ENCODE data around the gene DDX47. TPM values are rescaled to one million over a fixed set of nuclear protein-coding genes. Genes with fewer than 3 reads are reported as not detected.
A peak's percentile ranks its signal among the peaks of the same experiment; 100 is the strongest.

The DDX47 gene
- total RNA-seq, 1 donor from 2014 or later = 97.1 TPM

GRCh38 chr12:12812174-12812573, 972 bp upstream of the DDX47 start:
- H3K4me1 Mint-ChIP-seq = peaks cover 72% of the 10 kb centered on the region
- peaks cover 35% of the 10 kb centered on the region for H3K36me3 Mint-ChIP-seq (ENCODE audit: low read depth)
- ChIA-PET POLR2A (interaction anchor here (0.6 to 4.2 kb wide), 4 partner anchors 8 to 261 kb away, joined by 5 to 36 read pairs (median 16); no protein-coding TSS in a partner anchor), CTCF (interaction anchor here (7.9 kb wide), 1 partner anchor 24 kb away, joined by 71 read pairs; no protein-coding TSS in a partner anchor)
- intact Hi-C loops (cut with micrococcal nuclease) = loop anchor here (5.0 kb wide), 2 partner anchors 725 to 1960 kb away; a partner anchor contains a TSS
- no peak for TF ChIP-seq CTCF (IDR thresholded peaks at IDR 0.05)
- no peak overlapping the region for H3K27ac Mint-ChIP-seq
- no peak for ATAC-seq (ENCODE audit: low read depth)
- no peak overlapping the region for H3K4me3 Mint-ChIP-seq
- no peak for DNase-seq
- no peaks in the 10 kb centered on the region for H3K9me3 Mint-ChIP-seq
- no peaks in the 10 kb centered on the region for H3K27me3 Mint-ChIP-seq

GRCh38 chr12:12812618-12813119, 477 bp upstream of the DDX47 start:
- ChIA-PET CTCF (interaction anchor here (7.9 kb wide), 1 partner anchor 24 kb away, joined by 71 read pairs; no protein-coding TSS in a partner anchor), POLR2A (interaction anchor here (1.0 to 4.2 kb wide), 7 partner anchors 9 to 455 kb away, joined by 3 to 36 read pairs (median 4); no protein-coding TSS in a partner anchor)
- Mint-ChIP-seq H3K9me3 (no peaks in the 10 kb centered on the region), H3K36me3 (ENCODE audit: low read depth) (peaks cover 39% of the 10 kb centered on the region), H3K27ac (peak overlapping the region; percentile 93), H3K27me3 (no peaks in the 10 kb centered on the region), H3K4me3 (peak overlapping the region; percentile 96), H3K4me1 (peaks cover 69% of the 10 kb centered on the region)
- intact Hi-C loops (cut with micrococcal nuclease) = loop anchor here (1.0 to 5.0 kb wide), 9 partner anchors 9 to 1960 kb away; partner anchors contain the start of genes GPR19 and HEBP1
- TF ChIP-seq CTCF (IDR thresholded peaks at IDR 0.05) = no peak
- ATAC-seq (ENCODE audit: low read depth) = no peak
- DNase-seq = no peak

GRCh38 chr12:12817616-12818015, 4.5 kb downstream of the DDX47 start:
- ChIA-PET POLR2A (interaction anchor here (0.8 to 1.6 kb wide), 2 partner anchors 30 to 92 kb away, joined by 5 read pairs; no protein-coding TSS in a partner anchor), CTCF (interaction anchor here (7.9 kb wide), 1 partner anchor 29 kb away, joined by 71 read pairs; no protein-coding TSS in a partner anchor)
- Mint-ChIP-seq H3K9me3 (no peaks in the 10 kb centered on the region), H3K4me3 (no peak overlapping the region), H3K36me3 (ENCODE audit: low read depth) (peaks cover 85% of the 10 kb centered on the region), H3K27me3 (no peaks in the 10 kb centered on the region), H3K27ac (no peak overlapping the region), H3K4me1 (peaks cover 70% of the 10 kb centered on the region)
- TF ChIP-seq CTCF (IDR thresholded peaks at IDR 0.05) = no peak
- no peak for ATAC-seq (ENCODE audit: low read depth)
- intact Hi-C loops (cut with micrococcal nuclease) = no loop called here
- DNase-seq = no peak

- POLR2A ChIA-PET = interaction anchor here (0.6 kb wide), 1 partner anchor 32 kb away, joined by 3 read pairs; no protein-coding TSS in a partner anchor
- Mint-ChIP-seq H3K36me3 (ENCODE audit: low read depth) (peaks cover 91% of the 10 kb centered on the region), H3K27me3 (no peaks in the 10 kb centered on the region), H3K4me1 (peaks cover 59% of the 10 kb centered on the region), H3K9me3 (no peaks in the 10 kb centered on the region), H3K27ac (peak overlapping the region; percentile 47), H3K4me3 (peak overlapping the region; percentile 49)
- CTCF ChIA-PET = no interaction called here
- peak; percentile 42 for ATAC-seq (ENCODE audit: low read depth)
- intact Hi-C loops (cut with micrococcal nuclease) = no loop called here
- DNase-seq = no peak
- no peak for TF ChIP-seq CTCF (IDR thresholded peaks at IDR 0.05)
Observed at GRCh38 chr12:12818701-12819100, 5.6 kb downstream of the DDX47 start.

- no peak overlapping the region for H3K4me3 Mint-ChIP-seq
- peak overlapping the region; percentile 47 for H3K27ac Mint-ChIP-seq
Observed at GRCh38 chr12:12819221-12819620, 6.1 kb downstream of the DDX47 start.

More at GRCh38 chr12:12819221-12819620, 6.1 kb downstream of the DDX47 start:
- Mint-ChIP-seq H3K4me1 (peaks cover 53% of the 10 kb centered on the region), H3K27me3 (no peaks in the 10 kb centered on the region), H3K9me3 (no peaks in the 10 kb centered on the region), H3K36me3 (ENCODE audit: low read depth) (peaks cover 92% of the 10 kb centered on the region)
- ATAC-seq (ENCODE audit: low read depth) (no peak), DNase-seq (no peak)
- POLR2A ChIA-PET = interaction anchor here (0.6 kb wide), 1 partner anchor 33 kb away, joined by 3 read pairs; no protein-coding TSS in a partner anchor
- CTCF ChIA-PET = no interaction called here
- intact Hi-C loops (cut with micrococcal nuclease) = no loop called here
- no peak for TF ChIP-seq CTCF (IDR thresholded peaks at IDR 0.05)

Measured in activated B cell treated with CpG ODN at 0.5 μM for 24 hours (primary cell).